Muscle layer of duodenum (tissue), 2 donors: ENCODE data around the gene NAPA.
A peak's percentile ranks its signal among the peaks of the same experiment; 100 is the strongest.
"Not testable (repeated sequence)": the region's sequence is repeated elsewhere in the genome, so short reads cannot be mapped to it uniquely, and the experiment has no call there.

Source experiments
- H3K27ac ChIP-seq: one replicate; pipeline ENCODE4 v1.7.0; 2013; ENCODE audit warnings: mild to moderate bottlenecking, low read length
- H3K27me3 ChIP-seq: one replicate; pipeline ENCODE4 v1.7.0; 2013; ENCODE audit warnings: low read depth, mild to moderate bottlenecking, control low read depth, low read length
- H3K36me3 ChIP-seq, 2 donors: one replicate each; pipeline ENCODE4 v1.7.0; 2013; ENCODE audit warnings: low read length in 2 of 2, control low read depth in 1 of 2, mild to moderate bottlenecking in 1 of 2; ENCODE audit not compliant: insufficient read depth in 2 of 2, control insufficient read depth in 1 of 2
- H3K4me1 ChIP-seq, 2 donors: one replicate each; pipeline ENCODE4 v1.7.0; 2013; ENCODE audit warnings: low read length in 2 of 2, mild to moderate bottlenecking in 2 of 2, control low read depth in 1 of 2, moderate library complexity in 1 of 2; ENCODE audit not compliant: insufficient read depth in 2 of 2, control insufficient read depth in 1 of 2
- H3K4me3 ChIP-seq, 2 donors: one replicate each; pipeline ENCODE4 v1.7.0; 2013; ENCODE audit warnings: low read length in 2 of 2, low read depth in 1 of 2, mild to moderate bottlenecking in 1 of 2
- H3K9me3 ChIP-seq, 2 donors: one replicate each; pipeline ENCODE4 v1.7.0; 2013; ENCODE audit warnings: low read length in 2 of 2, control low read depth in 1 of 2, mild to moderate bottlenecking in 1 of 2; ENCODE audit not compliant: control insufficient read depth in 1 of 2
- donor health status: healthy.

Gene NAPA

GRCh38 chr19:47490847-47491246 lies 24.0 kb downstream of the NAPA start:
- H3K4me1 ChIP-seq = no peaks in the 10 kb centered on the region
- no peaks in the 10 kb centered on the region for H3K9me3 ChIP-seq
- no peak overlapping the region for H3K27ac ChIP-seq
- H3K36me3 ChIP-seq = peaks cover 21 to 57% of the 10 kb centered on the region in 2 donors
- H3K4me3 ChIP-seq = no peak overlapping the region
- H3K27me3 ChIP-seq = no peaks in the 10 kb centered on the region

GRCh38 chr19:47490031-47490430 lies 24.8 kb downstream of the NAPA start:
- H3K9me3 ChIP-seq = no peaks in the 10 kb centered on the region
- H3K27ac ChIP-seq = no peak overlapping the region
- H3K36me3 ChIP-seq = peaks cover 25 to 63% of the 10 kb centered on the region in 2 donors
- no peak overlapping the region for H3K4me3 ChIP-seq
- no peaks in the 10 kb centered on the region for H3K4me1 ChIP-seq
- no peaks in the 10 kb centered on the region for H3K27me3 ChIP-seq

GRCh38 chr19:47489072-47489914 lies 25.6 kb downstream of the NAPA start:
- H3K9me3 ChIP-seq = no peaks in the 10 kb centered on the region
- no peaks in the 10 kb centered on the region for H3K27me3 ChIP-seq
- peaks cover 0 to 6% of the 10 kb centered on the region in 2 donors for H3K4me1 ChIP-seq
- no peak overlapping the region for H3K27ac ChIP-seq
- H3K36me3 ChIP-seq = peaks cover 25 to 63% of the 10 kb centered on the region in 2 donors
- H3K4me3 ChIP-seq = no peak overlapping the region

GRCh38 chr19:47487551-47488515 lies 27.0 kb downstream of the NAPA start:
- Histone ChIP-seq H3K36me3 (peaks cover 25 to 52% of the 10 kb centered on the region in 2 donors), H3K27me3 (no peaks in the 10 kb centered on the region), H3K4me1 (peaks cover 0 to 14% of the 10 kb centered on the region in 2 donors), H3K4me3 (no peak overlapping the region), H3K27ac (no peak overlapping the region), H3K9me3 (no peaks in the 10 kb centered on the region)

- Histone ChIP-seq H3K4me3 (no peak overlapping the region), H3K27ac (no peak overlapping the region), H3K36me3 (peaks cover 25 to 43% of the 10 kb centered on the region in 2 donors), H3K9me3 (no peaks in the 10 kb centered on the region), H3K4me1 (peaks cover 0 to 14% of the 10 kb centered on the region in 2 donors), H3K27me3 (no peaks in the 10 kb centered on the region)
Observed at GRCh38 chr19:47486900-47487299, 28.0 kb downstream of the NAPA start.

GRCh38 chr19:47486220-47486619 lies 28.6 kb downstream of the NAPA start:
- Histone ChIP-seq H3K4me1 (peaks cover 0 to 14% of the 10 kb centered on the region in 2 donors), H3K36me3 (peaks cover 24 to 36% of the 10 kb centered on the region in 2 donors)
- not testable (repeated sequence) for H3K4me3 ChIP-seq, H3K27ac ChIP-seq, H3K27me3 ChIP-seq, H3K9me3 ChIP-seq

GRCh38 chr19:47485210-47485609 lies 29.7 kb downstream of the NAPA start:
- Histone ChIP-seq H3K4me3 (peak overlapping the region in 1 of 2 donors; percentile 68), H3K9me3 (no peaks in the 10 kb centered on the region), H3K27ac (no peak overlapping the region), H3K36me3 (peaks cover 20 to 28% of the 10 kb centered on the region in 2 donors), H3K4me1 (peaks cover 0 to 14% of the 10 kb centered on the region in 2 donors), H3K27me3 (no peaks in the 10 kb centered on the region)

- Histone ChIP-seq H3K4me1 (peaks cover 0 to 14% of the 10 kb centered on the region in 2 donors), H3K27me3 (no peaks in the 10 kb centered on the region), H3K27ac (peak within 1 kb of the TSS; percentile 85), H3K4me3 (peak within 1 kb of the TSS; percentile 68 to 73), H3K9me3 (no peaks in the 10 kb centered on the region), H3K36me3 (peaks cover 11 to 19% of the 10 kb centered on the region in 2 donors)
Observed at GRCh38 chr19:47483800-47484690, 30.8 kb downstream of the NAPA start, which contains the start of gene KPTN. TSS of gene KPTN (minus strand) at chr19:47484219. CDS start at chr19:47484160, 59 bp downstream.

- peak overlapping the region; percentile 85 for H3K27ac ChIP-seq
- peaks cover 9 to 16% of the 10 kb centered on the region in 2 donors for H3K36me3 ChIP-seq
- H3K27me3 ChIP-seq = no peaks in the 10 kb centered on the region
- H3K4me3 ChIP-seq = peak overlapping the region; percentile 68 to 73
- H3K9me3 ChIP-seq = no peaks in the 10 kb centered on the region
- H3K4me1 ChIP-seq = peaks cover 0 to 14% of the 10 kb centered on the region in 2 donors
Observed at GRCh38 chr19:47483200-47483599, 31.7 kb downstream of the NAPA start.

- Histone ChIP-seq H3K27ac (no peak overlapping the region), H3K4me1 (peaks cover 0 to 14% of the 10 kb centered on the region in 2 donors)
Observed at GRCh38 chr19:47481460-47482052, 33.3 kb downstream of the NAPA start.

More at GRCh38 chr19:47481460-47482052, 33.3 kb downstream of the NAPA start:
- no peaks in the 10 kb centered on the region for H3K9me3 ChIP-seq
- H3K4me3 ChIP-seq = no peak overlapping the region
- H3K27me3 ChIP-seq = no peaks in the 10 kb centered on the region
- peaks cover 3 to 6% of the 10 kb centered on the region in 2 donors for H3K36me3 ChIP-seq
